ENCODE results near the gene SND1.

SND1 gene

DNA sequence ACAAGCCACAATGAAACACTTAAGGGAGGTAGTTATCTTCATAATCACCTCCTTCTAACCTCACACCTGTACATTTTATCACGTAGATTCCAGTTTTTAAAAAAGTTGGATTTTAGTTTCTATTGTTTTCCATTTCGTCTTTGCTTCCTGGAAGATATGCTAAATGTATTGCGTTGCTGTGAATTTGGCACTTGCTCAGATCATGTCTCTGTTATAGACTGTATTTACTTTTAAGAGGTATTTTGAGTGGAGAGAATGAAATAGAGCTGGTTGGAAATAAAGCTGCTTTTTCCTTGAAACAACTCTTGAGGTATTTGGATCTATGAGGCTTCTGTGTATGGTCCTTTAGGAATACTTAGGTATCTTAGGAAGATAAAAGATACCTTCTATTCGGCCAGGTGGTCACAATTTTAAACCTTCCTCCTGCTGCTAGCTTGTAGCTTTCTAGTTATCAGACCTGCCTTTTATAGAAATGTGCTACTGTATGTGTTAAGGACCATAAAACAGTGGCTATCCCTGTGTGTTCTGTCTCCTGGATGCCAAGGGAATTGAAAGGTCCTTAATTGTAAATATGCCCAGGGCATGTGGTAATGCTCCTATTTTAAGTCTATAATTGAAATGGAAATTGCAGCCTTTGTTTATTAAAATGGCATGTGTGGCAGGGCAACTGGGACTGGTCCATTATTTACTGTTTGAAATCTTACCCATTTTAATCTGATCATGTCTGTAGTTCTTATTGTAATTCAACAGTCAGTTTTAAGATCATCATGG, 147.7 kb downstream of the SND1 start:
- Histone ChIP-seq H3K36me3 (replicated peaks; ENCODE audit: insufficient read depth, low read length) (no peaks in the 10 kb centered on the region), H3K9me2 (replicated peaks; ENCODE audit: insufficient read depth, low read length) (no peaks in the 10 kb centered on the region), H3K4me3 (ENCODE audit: low read length) (no peak overlapping the region), H4K20me1 (ENCODE audit: insufficient read depth, low read length) (peaks cover 51% of the 10 kb centered on the region), H3K9ac (ENCODE audit: low read length) (no peak overlapping the region), H3K27ac (ENCODE audit: low read length) (no peak overlapping the region), H2AFZ (ENCODE audit: low read length) (no peak overlapping the region), H3F3A (ENCODE audit: insufficient read depth, low read length) (no peaks in the 10 kb centered on the region), H3K79me2 (ENCODE audit: low read length) (peaks cover 97% of the 10 kb centered on the region), H3K9me3 (replicated peaks; ENCODE audit: insufficient read depth, low read length) (no peaks in the 10 kb centered on the region), H3K4me1 (ENCODE audit: low read length) (no peaks in the 10 kb centered on the region), H3K27me3 (replicated peaks; ENCODE audit: insufficient read depth, low read length) (no peaks in the 10 kb centered on the region), H3K4me2 (ENCODE audit: low read depth, low read length) (no peak overlapping the region)
- no peak for TF ChIP-seq EZH2 (optimal IDR thresholded peaks at IDR 0.05; ENCODE audit: low read depth, low read length)
- TF ChIP-seq, protein P1, sequence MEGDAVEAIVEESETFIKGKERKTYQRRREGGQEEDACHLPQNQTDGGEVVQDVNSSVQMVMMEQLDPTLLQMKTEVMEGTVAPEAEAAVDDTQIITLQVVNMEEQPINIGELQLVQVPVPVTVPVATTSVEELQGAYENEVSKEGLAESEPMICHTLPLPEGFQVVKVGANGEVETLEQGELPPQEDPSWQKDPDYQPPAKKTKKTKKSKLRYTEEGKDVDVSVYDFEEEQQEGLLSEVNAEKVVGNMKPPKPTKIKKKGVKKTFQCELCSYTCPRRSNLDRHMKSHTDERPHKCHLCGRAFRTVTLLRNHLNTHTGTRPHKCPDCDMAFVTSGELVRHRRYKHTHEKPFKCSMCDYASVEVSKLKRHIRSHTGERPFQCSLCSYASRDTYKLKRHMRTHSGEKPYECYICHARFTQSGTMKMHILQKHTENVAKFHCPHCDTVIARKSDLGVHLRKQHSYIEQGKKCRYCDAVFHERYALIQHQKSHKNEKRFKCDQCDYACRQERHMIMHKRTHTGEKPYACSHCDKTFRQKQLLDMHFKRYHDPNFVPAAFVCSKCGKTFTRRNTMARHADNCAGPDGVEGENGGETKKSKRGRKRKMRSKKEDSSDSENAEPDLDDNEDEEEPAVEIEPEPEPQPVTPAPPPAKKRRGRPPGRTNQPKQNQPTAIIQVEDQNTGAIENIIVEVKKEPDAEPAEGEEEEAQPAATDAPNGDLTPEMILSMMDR (IDR thresholded peaks at IDR 0.05; ENCODE audit: low read length) = no peak
- no peak for TF ChIP-seq EZH2phosphoT487 (IDR thresholded peaks at IDR 0.05; ENCODE audit: low read length)
- DNase-seq = no peak

DNA sequence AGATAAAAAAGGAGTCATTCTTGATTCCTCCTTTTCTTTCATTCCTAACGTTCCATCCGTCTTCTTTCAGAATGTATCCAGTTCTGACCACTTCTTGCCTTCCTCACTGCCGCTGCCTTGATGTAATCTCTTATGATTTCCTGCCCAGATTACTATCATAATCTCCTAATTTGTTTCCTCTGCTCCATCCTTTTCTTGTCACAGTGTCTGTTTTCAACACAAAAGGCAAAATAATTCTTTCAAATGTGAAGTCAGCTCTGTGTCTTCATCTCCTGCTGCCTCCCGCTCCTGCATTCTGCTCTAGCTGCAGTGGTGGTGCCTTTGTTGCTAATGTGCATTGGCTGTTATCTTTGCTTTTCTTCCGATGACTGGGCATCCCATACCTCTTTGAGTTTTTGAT, 150.9 kb downstream of the SND1 start:
- no peak for DNase-seq
- Histone ChIP-seq H3K9me3 (replicated peaks; ENCODE audit: insufficient read depth, low read length) (no peaks in the 10 kb centered on the region), H3K9ac (ENCODE audit: low read length) (no peak overlapping the region), H3K4me1 (ENCODE audit: low read length) (no peaks in the 10 kb centered on the region), H3K36me3 (replicated peaks; ENCODE audit: insufficient read depth, low read length) (no peaks in the 10 kb centered on the region; the same call in 1 of the 2 replicates), H3K79me2 (ENCODE audit: low read length) (peaks cover 99% of the 10 kb centered on the region), H3K27me3 (replicated peaks; ENCODE audit: insufficient read depth, low read length) (no peaks in the 10 kb centered on the region), H2AFZ (ENCODE audit: low read length) (no peak overlapping the region), H3F3A (ENCODE audit: insufficient read depth, low read length) (0 out of 2 replicates have a peak, but pooled peaks cover 3% of the 10 kb centered on the region), H4K20me1 (ENCODE audit: insufficient read depth, low read length) (peaks cover 45% of the 10 kb centered on the region), H3K4me3 (ENCODE audit: low read length) (no peak overlapping the region), H3K9me2 (replicated peaks; ENCODE audit: insufficient read depth, low read length) (no peaks in the 10 kb centered on the region), H3K27ac (ENCODE audit: low read length) (no peak overlapping the region), H3K4me2 (ENCODE audit: low read depth, low read length) (no peak overlapping the region)
- no peak for TF ChIP-seq EZH2 (optimal IDR thresholded peaks at IDR 0.05; ENCODE audit: low read depth, low read length)
- TF ChIP-seq, protein P1 (IDR thresholded peaks at IDR 0.05; ENCODE audit: low read length) = no peak
- no peak for TF ChIP-seq EZH2phosphoT487 (IDR thresholded peaks at IDR 0.05; ENCODE audit: low read length)

DNA sequence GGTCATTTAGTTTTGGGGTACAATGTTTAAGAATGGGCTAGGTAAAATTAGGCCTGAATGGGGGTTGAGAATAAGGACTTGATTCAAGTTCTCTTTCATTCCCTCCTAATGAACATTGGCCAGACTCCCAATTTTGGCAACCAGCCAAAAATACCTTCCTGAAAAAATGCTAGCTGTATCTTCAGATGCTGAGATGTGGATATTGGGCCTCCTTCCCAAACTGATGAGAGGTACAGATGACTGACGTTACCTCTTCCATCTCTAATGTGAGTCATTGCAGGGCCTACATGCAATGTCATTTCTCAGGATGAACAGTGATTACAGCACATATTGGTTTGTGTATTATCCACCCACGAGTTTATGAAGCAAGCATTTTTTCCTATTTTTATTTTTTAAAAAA, 151.6 kb downstream of the SND1 start:
- Histone ChIP-seq H3K9me2 (replicated peaks; ENCODE audit: insufficient read depth, low read length) (no peaks in the 10 kb centered on the region), H3K4me3 (ENCODE audit: low read length) (no peak overlapping the region), H3K4me2 (ENCODE audit: low read depth, low read length) (no peak overlapping the region), H3K9me3 (replicated peaks; ENCODE audit: insufficient read depth, low read length) (no peaks in the 10 kb centered on the region), H3K27ac (ENCODE audit: low read length) (no peak overlapping the region), H3F3A (ENCODE audit: insufficient read depth, low read length) (0 out of 2 replicates have a peak, but pooled peaks cover 3% of the 10 kb centered on the region), H4K20me1 (ENCODE audit: insufficient read depth, low read length) (peaks cover 38% of the 10 kb centered on the region), H3K9ac (ENCODE audit: low read length) (no peak overlapping the region), H3K79me2 (ENCODE audit: low read length) (peaks cover 99% of the 10 kb centered on the region), H3K27me3 (replicated peaks; ENCODE audit: insufficient read depth, low read length) (no peaks in the 10 kb centered on the region), H3K36me3 (replicated peaks; ENCODE audit: insufficient read depth, low read length) (peaks cover 4% of the 10 kb centered on the region; the same call in 1 of the 2 replicates), H3K4me1 (ENCODE audit: low read length) (no peaks in the 10 kb centered on the region), H2AFZ (ENCODE audit: low read length) (no peak overlapping the region)
- TF ChIP-seq EZH2phosphoT487 (IDR thresholded peaks at IDR 0.05; ENCODE audit: low read length) = no peak
- TF ChIP-seq, protein P1 (IDR thresholded peaks at IDR 0.05; ENCODE audit: low read length) = no peak
- no peak for DNase-seq

Measured in MM.1S (cell line).